GM12873 (cell line): ENCODE measurements around the gene LRRIQ1.

Source experiments
- TF ChIP-seq, protein P1 (sequence below): IDR thresholded peaks from 2 replicates; pipeline ENCODE4 v1.5.1; 2012; ENCODE audit warnings: low read depth, mild to moderate bottlenecking, moderate library complexity, low read length, control low read depth; ENCODE audit not compliant: insufficient read depth; ENCODE audit errors: missing control alignments

Gene LRRIQ1

DNA sequence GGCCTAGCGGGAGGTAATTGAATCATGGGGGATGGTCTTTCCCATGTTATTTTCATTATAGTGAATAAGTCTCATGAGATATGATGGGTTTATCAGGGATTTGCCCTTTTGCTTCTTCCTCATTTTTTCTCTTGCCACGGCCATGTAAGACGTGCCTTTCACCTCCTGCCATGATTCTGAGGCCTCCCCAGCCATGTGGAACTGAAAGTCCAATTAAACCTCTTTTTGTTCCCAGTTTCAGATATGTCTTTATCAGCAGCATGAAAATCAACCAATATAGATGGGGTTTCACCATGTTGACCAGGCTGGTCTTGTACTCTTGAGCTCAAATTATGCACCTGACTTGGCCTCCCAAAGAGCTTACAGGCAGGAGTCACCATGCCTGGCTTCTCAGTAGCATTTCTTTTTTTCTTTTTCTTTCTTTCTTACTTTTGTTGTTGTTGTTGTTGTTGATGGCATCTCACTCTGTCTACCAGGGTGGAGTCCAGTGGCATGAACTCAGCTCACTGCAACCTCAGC lies 33.3 kb upstream of the LRRIQ1 start:
- TF ChIP-seq, protein P1, sequence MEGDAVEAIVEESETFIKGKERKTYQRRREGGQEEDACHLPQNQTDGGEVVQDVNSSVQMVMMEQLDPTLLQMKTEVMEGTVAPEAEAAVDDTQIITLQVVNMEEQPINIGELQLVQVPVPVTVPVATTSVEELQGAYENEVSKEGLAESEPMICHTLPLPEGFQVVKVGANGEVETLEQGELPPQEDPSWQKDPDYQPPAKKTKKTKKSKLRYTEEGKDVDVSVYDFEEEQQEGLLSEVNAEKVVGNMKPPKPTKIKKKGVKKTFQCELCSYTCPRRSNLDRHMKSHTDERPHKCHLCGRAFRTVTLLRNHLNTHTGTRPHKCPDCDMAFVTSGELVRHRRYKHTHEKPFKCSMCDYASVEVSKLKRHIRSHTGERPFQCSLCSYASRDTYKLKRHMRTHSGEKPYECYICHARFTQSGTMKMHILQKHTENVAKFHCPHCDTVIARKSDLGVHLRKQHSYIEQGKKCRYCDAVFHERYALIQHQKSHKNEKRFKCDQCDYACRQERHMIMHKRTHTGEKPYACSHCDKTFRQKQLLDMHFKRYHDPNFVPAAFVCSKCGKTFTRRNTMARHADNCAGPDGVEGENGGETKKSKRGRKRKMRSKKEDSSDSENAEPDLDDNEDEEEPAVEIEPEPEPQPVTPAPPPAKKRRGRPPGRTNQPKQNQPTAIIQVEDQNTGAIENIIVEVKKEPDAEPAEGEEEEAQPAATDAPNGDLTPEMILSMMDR: no peak

DNA sequence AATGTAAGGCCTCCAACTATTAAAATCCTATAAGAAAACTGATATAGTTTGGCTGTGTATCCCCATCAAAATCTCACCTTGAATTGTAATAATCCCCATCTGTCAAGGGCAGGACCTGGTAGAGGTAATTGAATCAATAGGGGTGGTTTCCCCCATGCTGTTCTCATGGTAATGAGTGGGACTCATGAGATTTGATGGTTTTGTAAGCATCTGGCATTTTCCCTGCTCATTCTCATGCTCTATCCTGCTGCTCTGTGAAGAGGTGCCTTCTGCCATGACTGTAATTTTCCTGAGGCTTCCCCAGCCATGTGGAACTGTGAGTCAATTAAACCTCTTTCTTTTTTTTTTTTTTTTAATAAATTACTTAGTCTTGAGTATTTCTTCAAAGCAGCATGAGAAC lies 31.9 kb upstream of the LRRIQ1 start:
- TF ChIP-seq, protein P1: no peak

GRCh38 chr12:85005615-85006014 lies 30.5 kb upstream of the LRRIQ1 start:
- TF ChIP-seq, protein P1: no peak

DNA sequence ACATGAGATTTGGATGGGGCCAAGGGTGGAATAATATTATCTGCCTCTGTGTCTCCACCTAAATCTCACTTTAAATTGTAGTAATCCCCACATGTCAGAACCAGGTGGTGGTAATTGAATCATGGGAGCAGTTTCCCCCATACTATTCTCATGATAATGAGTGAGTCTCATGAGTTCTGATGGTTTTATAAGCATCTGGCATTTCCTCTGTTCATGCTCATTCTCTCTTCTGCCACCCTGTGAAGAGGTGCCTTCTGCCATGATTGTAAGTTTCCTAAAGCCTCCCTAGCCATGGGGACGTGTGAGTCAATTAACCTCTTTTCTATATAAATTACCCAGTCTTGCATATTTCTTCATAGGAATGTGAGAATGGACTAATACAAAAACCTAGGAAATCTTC lies 29.9 kb upstream of the LRRIQ1 start:
- TF ChIP-seq, protein P1: no peak

GRCh38 chr12:85007836-85008235 lies 28.3 kb upstream of the LRRIQ1 start:
- TF ChIP-seq, protein P1: no peak

- TF ChIP-seq, protein P1: no peak
Observed at GRCh38 chr12:85016413-85016812, 19.7 kb upstream of the LRRIQ1 start.

GRCh38 chr12:85017133-85017532 lies 19.0 kb upstream of the LRRIQ1 start:
- TF ChIP-seq, protein P1: no peak
